Keratinocyte (primary cell): ENCODE data around the gene HTR3C. TPM values are rescaled to one million over a fixed set of nuclear protein-coding genes. Genes with fewer than 3 reads are reported as not detected.

Experiments
- DNase-seq: peaks from one replicate; pipeline ENCODE4 v3.0.0-alpha.2; 2011; ENCODE audit warnings: low read depth, missing footprints, low spot score
- FAIRE-seq: peaks from 2 replicates; lab custom pipeline; 2011; peaks lifted over from hg19 to GRCh38; lab: Jason Lieb, UNC
- H2AFZ ChIP-seq: 2 replicates; pipeline ENCODE4 v1.6.0; 2012; ENCODE audit warnings: low read length, control low read depth, inconsistent platforms; ENCODE audit not compliant: control insufficient read depth
- H3K27ac ChIP-seq: 2 replicates; pipeline ENCODE4 v1.5.1; 2011; ENCODE audit warnings: low read length; ENCODE audit not compliant: control insufficient read depth, insufficient read depth
- H3K27me3 ChIP-seq: 3 replicates; pipeline ENCODE4 v1.6.0; 2011; ENCODE audit warnings: low read length; ENCODE audit not compliant: control insufficient read depth, insufficient read depth; ENCODE audit errors: extremely low read depth
- H3K36me3 ChIP-seq, 2 experiments: 2 replicates in 1 of 2; 3 replicates in 1 of 2; pipeline ENCODE4 v1.5.1; 2011; ENCODE audit warnings: low read length in 2 of 2, mild to moderate bottlenecking in 1 of 2; ENCODE audit not compliant: control insufficient read depth in 2 of 2, insufficient read depth in 2 of 2; ENCODE audit errors: extremely low read depth in 1 of 2
- H3K4me1 ChIP-seq: 3 replicates; pipeline ENCODE4 v1.5.1; 2011; ENCODE audit warnings: low read length; ENCODE audit not compliant: control insufficient read depth, insufficient read depth; ENCODE audit errors: extremely low read depth
- H3K4me2 ChIP-seq: 3 replicates; pipeline ENCODE4 v1.6.0; 2011; ENCODE audit warnings: low read depth, low read length; ENCODE audit not compliant: control insufficient read depth, insufficient read depth; ENCODE audit errors: extremely low read depth
- H3K4me3 ChIP-seq, 3 experiments: fragments of 200-600 bp in 1 of 3; sonication (generic) in 1 of 3; 2 replicates in 2 of 3; 3 replicates in 1 of 3; pipeline ENCODE4 v1.5.1; 2011 to 2016; ENCODE audit warnings: low read length in 3 of 3, mild to moderate bottlenecking in 3 of 3, control low read depth in 2 of 3, inconsistent platforms in 1 of 3, low read depth in 1 of 3, mixed read lengths in 1 of 3, mixed run types in 1 of 3, moderate library complexity in 1 of 3; ENCODE audit not compliant: control insufficient read depth in 2 of 3, insufficient read depth in 2 of 3; ENCODE audit errors: extremely low read depth in 1 of 3
- H3K79me2 ChIP-seq: 2 replicates; pipeline ENCODE4 v1.6.0; 2012; ENCODE audit warnings: low read length; ENCODE audit not compliant: control insufficient read depth, insufficient read depth
- H3K9ac ChIP-seq: 3 replicates; pipeline ENCODE4 v1.6.0; 2011; ENCODE audit warnings: low read length; ENCODE audit not compliant: control insufficient read depth, insufficient read depth; ENCODE audit errors: extremely low read depth
- H3K9me1 ChIP-seq: 3 replicates; pipeline ENCODE4 v1.6.0; 2011; ENCODE audit warnings: low read length; ENCODE audit not compliant: control insufficient read depth, insufficient read depth; ENCODE audit errors: extremely low read depth
- H3K9me3 ChIP-seq: 2 replicates; pipeline ENCODE4 v1.5.1; 2012; ENCODE audit warnings: low read depth, low read length; ENCODE audit not compliant: control insufficient read depth
- H4K20me1 ChIP-seq: 3 replicates; pipeline ENCODE4 v1.6.0; 2011; ENCODE audit warnings: low read length; ENCODE audit not compliant: control insufficient read depth, insufficient read depth; ENCODE audit errors: extremely low read depth
- CTCF ChIP-seq, 3 experiments: IDR thresholded peaks in 1 of 3; conservative IDR thresholded peaks in 1 of 3; optimal IDR thresholded peaks in 1 of 3; 2 replicates in 2 of 3; 3 replicates in 1 of 3; pipeline versions ENCODE3 to v1.5.1; 2011; ENCODE audit warnings: low read length in 3 of 3, mild to moderate bottlenecking in 3 of 3, moderate library complexity in 2 of 3, control low read depth in 1 of 3, inconsistent platforms in 1 of 3; ENCODE audit not compliant: insufficient read depth in 2 of 3; ENCODE audit errors: extremely low read depth in 1 of 3
- EZH2 ChIP-seq: IDR thresholded peaks from one replicate; pipeline ENCODE4 v1.6.1; 2012; ENCODE audit warnings: inconsistent platforms, mild to moderate bottlenecking, low read length, moderate library complexity
- dilution Hi-C: fragments of 300-500 bp; cut with MboI; formaldehyde crosslinking; loops from one replicate; pipeline ENCODE4 v1.7.0; 2020; ENCODE audit warnings: low sequenced_read_pairs; ENCODE audit not compliant: extremely low pct_ligation_motif_present
- polyA plus RNA-seq, 5 experiments: library from polyadenylated mRNA; depleted of rRNA in 3 of 5; stranded (reverse) in 3 of 5; stranded (forward) in 1 of 5; unstranded in 1 of 5; fragments of >200 nt; gene quantifications; 1 replicate in 1 of 5; 2 replicates in 3 of 5; 3 replicates in 1 of 5; pipeline versions ENCODE4 v1.2.1 to v1.2.3, GENCODE V29; 2011 to 2012; ENCODE audit warnings: missing spikeins in 2 of 5, low read depth in 1 of 5, low replicate concordance in 1 of 5

Gene HTR3C
- polyA plus RNA-seq, 1 donor (not counting 4 experiments of a cell fraction or from before 2014, with no cell fraction given), result not detected

- peak overlapping the region; percentile 3 for H3K4me2 ChIP-seq
- H4K20me1 ChIP-seq, result no peaks in the 10 kb centered on the region
- H3K27ac ChIP-seq, result no peak overlapping the region
- dilution Hi-C loops, result no loop called here
- no peaks in the 10 kb centered on the region for H3K79me2 ChIP-seq
- no peak overlapping the region for H3K4me3 ChIP-seq
- H3K9me3 ChIP-seq, result no peaks in the 10 kb centered on the region
- H2AFZ ChIP-seq, result no peak overlapping the region
- H3K36me3 ChIP-seq, result peaks cover 0 to 7% of the 10 kb centered on the region in 2 experiments
- no peaks in the 10 kb centered on the region for H3K9me1 ChIP-seq
- no peak for DNase-seq
- TF ChIP-seq CTCF (optimal IDR thresholded peaks at IDR 0.05 in 1 of 3, IDR thresholded peaks at IDR 0.05 in 1 of 3, conservative IDR thresholded peaks at IDR 0.05 in 1 of 3; ENCODE audit: extremely low read depth in 1 of 3, insufficient read depth in 2 of 3, low read length in 3 of 3) (no peak), EZH2 (no peak)
- peaks cover 16% of the 10 kb centered on the region for H3K4me1 ChIP-seq
- H3K9ac ChIP-seq, result no peak overlapping the region
- no peak for FAIRE-seq
- H3K27me3 ChIP-seq, result no peaks in the 10 kb centered on the region
Measured at GRCh38 chr3:184008161-184008560, 44.7 kb upstream of the HTR3C start.

DNA sequence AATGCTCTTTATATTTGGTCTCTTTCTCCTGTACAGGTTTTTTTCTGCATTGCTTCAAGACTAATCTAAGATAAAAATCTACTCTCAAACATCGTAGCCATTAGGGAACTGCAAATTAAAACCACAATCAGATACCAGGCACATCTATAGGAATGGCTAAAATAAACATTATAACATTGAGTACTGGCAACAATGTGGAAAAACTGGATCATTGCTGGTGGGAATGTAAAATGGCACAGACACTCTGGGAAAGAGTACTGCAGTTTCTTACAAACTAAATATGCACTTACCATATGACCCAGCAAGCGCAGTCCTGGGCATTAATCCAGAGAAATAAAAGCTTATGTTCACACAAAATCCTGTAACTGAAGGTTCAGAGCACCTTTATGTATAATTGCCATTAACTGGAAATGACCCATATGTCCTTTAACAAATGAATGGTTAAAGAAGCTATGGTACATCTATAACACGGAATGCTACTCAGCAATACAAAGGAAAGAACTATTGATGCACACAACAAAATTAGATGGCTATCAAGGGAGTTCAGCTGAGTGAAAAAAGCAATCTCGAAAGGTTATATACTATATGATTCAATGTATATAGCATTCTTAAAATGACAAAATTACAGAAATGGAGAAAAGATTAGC lies 41.5 kb upstream of the HTR3C start:
- peaks cover 14% of the 10 kb centered on the region for H3K4me1 ChIP-seq
- FAIRE-seq, result no peak
- H4K20me1 ChIP-seq, result no peaks in the 10 kb centered on the region
- DNase-seq, result no peak
- H3K36me3 ChIP-seq, result peaks cover 0 to 10% of the 10 kb centered on the region in 2 experiments
- dilution Hi-C loops, result no loop called here
- no peaks in the 10 kb centered on the region for H3K9me1 ChIP-seq
- TF ChIP-seq CTCF (optimal IDR thresholded peaks at IDR 0.05 in 1 of 3, IDR thresholded peaks at IDR 0.05 in 1 of 3, conservative IDR thresholded peaks at IDR 0.05 in 1 of 3; ENCODE audit: extremely low read depth in 1 of 3, insufficient read depth in 2 of 3, low read length in 3 of 3), result no peak
- no peak for TF ChIP-seq EZH2
- H3K4me3 ChIP-seq, result no peak overlapping the region
- no peak overlapping the region for H2AFZ ChIP-seq
- H3K79me2 ChIP-seq, result peaks cover 12% of the 10 kb centered on the region
- H3K4me2 ChIP-seq, result no peak overlapping the region
- no peak overlapping the region for H3K9ac ChIP-seq
- no peak overlapping the region for H3K27ac ChIP-seq
- H3K9me3 ChIP-seq, result no peaks in the 10 kb centered on the region
- H3K27me3 ChIP-seq, result no peaks in the 10 kb centered on the region
